Spleen (tissue), 11 donors: ENCODE data around the gene BCLAF1. TPM values are rescaled to one million over a fixed set of nuclear protein-coding genes. Genes with fewer than 3 reads are reported as not detected.

Source experiments
- DNase-seq: peaks from one replicate; pipeline ENCODE4 v3.0.0-alpha.2; 2020
- H3K27ac ChIP-seq, 8 donors: fragments of 200-600 bp; sonication (generic) in 7 of 8; 1 replicate in 4 of 8; 2 replicates in 4 of 8; pipeline versions ENCODE4 v1.5.0 to v1.8.0; 2016 to 2021; ENCODE audit warnings: inconsistent platforms in 4 of 8, mild to moderate bottlenecking in 4 of 8, moderate library complexity in 1 of 8
- H3K27me3 ChIP-seq, 7 donors: fragments of 200-600 bp; sonication (generic) in 6 of 7; replicated peaks in 1 of 7; 1 replicate in 4 of 7; 2 replicates in 3 of 7; pipeline versions ENCODE4 v1.5.0 to v1.8.0; 2016 to 2021; ENCODE audit warnings: inconsistent platforms in 3 of 7, mild to moderate bottlenecking in 1 of 7
- H3K36me3 ChIP-seq, 6 donors: fragments of 200-600 bp; sonication (generic) in 5 of 6; 1 replicate in 4 of 6; 2 replicates in 2 of 6; pipeline versions ENCODE4 v1.5.0 to v1.8.0; 2016 to 2021; ENCODE audit warnings: inconsistent platforms in 2 of 6
- H3K4me1 ChIP-seq, 6 donors: fragments of 200-600 bp; sonication (generic) in 5 of 6; 1 replicate in 3 of 6; 2 replicates in 3 of 6; pipeline versions ENCODE4 v1.5.0 to v1.8.0; 2016 to 2021; ENCODE audit warnings: inconsistent platforms in 3 of 6
- H3K4me3 ChIP-seq, 8 donors: fragments of 200-600 bp; sonication (generic) in 7 of 8; 1 replicate in 4 of 8; 2 replicates in 4 of 8; pipeline versions ENCODE4 v1.5.0 to v1.8.0; 2016 to 2021; ENCODE audit warnings: inconsistent platforms in 4 of 8, mild to moderate bottlenecking in 4 of 8, moderate library complexity in 2 of 8
- H3K9me3 ChIP-seq, 8 donors: fragments of 200-600 bp; sonication (generic) in 7 of 8; 1 replicate in 4 of 8; 2 replicates in 4 of 8; pipeline versions ENCODE4 v1.5.0 to v1.8.0; 2016 to 2021; ENCODE audit warnings: inconsistent platforms in 4 of 8
- CTCF ChIP-seq, 11 experiments: fragments of 200-600 bp in 7 of 11; fragments of 450-650 bp in 4 of 11; sonication (generic) in 4 of 11; IDR thresholded peaks in 8 of 11; conservative IDR thresholded peaks in 3 of 11; 1 replicate in 7 of 11; 2 replicates in 4 of 11; pipeline versions ENCODE4 v1.4.0 to v1.8.0; 2016 to 2021; ENCODE audit warnings: antibody characterized with exemption in 11 of 11, inconsistent platforms in 4 of 11, mild to moderate bottlenecking in 1 of 11
- POLR2A ChIP-seq, 3 donors: fragments of 450-650 bp; IDR thresholded peaks; one replicate each; pipeline ENCODE4 v1.5.1; 2017; ENCODE audit warnings: antibody characterized with exemption in 3 of 3, mild to moderate bottlenecking in 1 of 3
- POLR2AphosphoS5 ChIP-seq, 3 donors: sonication (generic); formaldehyde crosslinking; IDR thresholded peaks; one replicate each; pipeline ENCODE4 v1.5.1; 2017; ENCODE audit warnings: antibody characterized with exemption in 3 of 3
- WGBS, 5 donors: extraction: QIAGEN DNeasy Blood & Tissue Kit in 3 of 5; methylation state at CpG; one replicate each; pipeline versions ENCODE4 v1.1.5 to v1.1.7; 2013 to 2018; 5-methylcytosine and 5-hydroxymethylcytosine counted together
- intact Hi-C: fragments of 100-400 bp; cut with DNase I; formaldehyde crosslinking; loops from one replicate; pipeline ENCODE4 v1.15.0; 2023; ENCODE audit warnings: low total_unique reads
- polyA plus RNA-seq, 3 donors: library from polyadenylated mRNA; stranded (reverse); fragments of 200-250 nt; gene quantifications; one replicate each; pipeline ENCODE4 v1.2.1, GENCODE V29; 2013
- total RNA-seq, 7 donors: library from RNA; depleted of rRNA in 3 of 7; stranded (reverse); fragments of >200 nt in 3 of 7; fragmentation: NEBNext Ultra II Directional in 4 of 7; extraction: Animal tissue kit (Norgen Biotek cat#: 25700) in 4 of 7; gene quantifications; one replicate each; pipeline versions ENCODE4 v1.1.0 to v1.2.1, GENCODE V29; 2016 to 2021
- donor health status: healthy with polysubstance abuse.
- donor health status: DM: no; HTN: no; CAD: no; lungs with moderate emphysema.
- donor health status: DM: no; HTN: no; CAD: no.
- donor health status: Bipolar disorder and iron deficiency.
- donor health status: healthy.
- donor health status: DM: no; HTN: no; CAD: no.
- donor health status: DM: yes; HTN: yes; CAD: no.

The BCLAF1 gene
- total and polyA plus RNA-seq, 10 donors: 22.9 to 228 (median 170) TPM

GRCh38 chr6:136274062-136274461 is 15.6 kb downstream of the BCLAF1 start:
- WGBS, 5 donors: 48 to 92% (median 81%) methylated on average over 1 of the region's 1 CpG
- H3K4me1 ChIP-seq: peaks cover 0 to 28% (median 7%) of the 10 kb centered on the region in 6 donors
- H3K4me3 ChIP-seq: no peak overlapping the region
- H3K27ac ChIP-seq: no peak overlapping the region
- H3K36me3 ChIP-seq: peaks cover 4 to 98% (median 84%) of the 10 kb centered on the region in 6 donors
- intact Hi-C loops: no loop called here
- H3K9me3 ChIP-seq: no peaks in the 10 kb centered on the region
- no peak for DNase-seq
- no peaks in the 10 kb centered on the region for H3K27me3 ChIP-seq
- TF ChIP-seq POLR2AphosphoS5 (IDR thresholded peaks at IDR 0.05) (no peak), POLR2A (IDR thresholded peaks at IDR 0.05) (no peak), CTCF (IDR thresholded peaks at IDR 0.05 in 8 of 11, conservative IDR thresholded peaks at IDR 0.05 in 3 of 11) (no peak)

- H3K9me3 ChIP-seq: no peaks in the 10 kb centered on the region
- DNase-seq: no peak
- 90 to 100% (median 95%) methylated on average over 1 of the region's 1 CpG for WGBS, 5 donors
- H3K27me3 ChIP-seq: no peaks in the 10 kb centered on the region
- intact Hi-C loops: no loop called here
- H3K4me1 ChIP-seq: peaks cover 0 to 27% (median 0%) of the 10 kb centered on the region in 6 donors
- H3K27ac ChIP-seq: no peak overlapping the region
- H3K4me3 ChIP-seq: no peak overlapping the region
- H3K36me3 ChIP-seq: peaks cover 3 to 100% (median 88%) of the 10 kb centered on the region in 6 donors
- no peak for TF ChIP-seq POLR2A (IDR thresholded peaks at IDR 0.05)
These were observed 24.5 kb downstream of the BCLAF1 start for GRCh38 chr6:136265101-136265500.

GRCh38 chr6:136262940-136263339 is 26.7 kb downstream of the BCLAF1 start:
- Histone ChIP-seq H3K27me3 (no peaks in the 10 kb centered on the region), H3K4me3 (no peak overlapping the region), H3K9me3 (no peaks in the 10 kb centered on the region), H3K36me3 (peaks cover 3 to 100% (median 87%) of the 10 kb centered on the region in 6 donors), H3K4me1 (peaks cover 0 to 27% (median 0%) of the 10 kb centered on the region in 6 donors), H3K27ac (peak overlapping the region in 1 of 8 donors; percentile 2)
- 78 to 96% (median 87%) methylated on average over 1 of the region's 1 CpG for WGBS, 5 donors
- intact Hi-C loops: no loop called here
- TF ChIP-seq POLR2AphosphoS5 (IDR thresholded peaks at IDR 0.05) (no peak), CTCF (IDR thresholded peaks at IDR 0.05 in 8 of 11, conservative IDR thresholded peaks at IDR 0.05 in 3 of 11) (no peak), POLR2A (IDR thresholded peaks at IDR 0.05) (no peak)
- no peak for DNase-seq

- no peaks in the 10 kb centered on the region for H3K27me3 ChIP-seq
- no peak for DNase-seq
- TF ChIP-seq POLR2A (IDR thresholded peaks at IDR 0.05) (no peak), POLR2AphosphoS5 (IDR thresholded peaks at IDR 0.05) (no peak), CTCF (IDR thresholded peaks at IDR 0.05 in 8 of 11, conservative IDR thresholded peaks at IDR 0.05 in 3 of 11) (no peak)
- peaks cover 0 to 29% (median 11%) of the 10 kb centered on the region in 6 donors for H3K4me1 ChIP-seq
- H3K36me3 ChIP-seq: peaks cover 0 to 45% (median 33%) of the 10 kb centered on the region in 6 donors
- intact Hi-C loops: no loop called here
- no peak overlapping the region for H3K4me3 ChIP-seq
- peak overlapping the region in 1 of 8 donors; percentile 13 for H3K27ac ChIP-seq
- H3K9me3 ChIP-seq: no peaks in the 10 kb centered on the region
These were observed 34.7 kb downstream of the BCLAF1 start for GRCh38 chr6:136254851-136255466.
